HEK293T (cell line): Measurements from ENCODE around the gene EWSR1.

Experiments
- CTCF ChIA-PET: fragments of 350-600 bp; formaldehyde crosslinking; extraction: SDS; loops from one replicate; lab custom pipeline; 2021; ENCODE audit warnings: antibody characterized with exemption, inconsistent platforms; lab: Yijun Ruan, JAX
- POLR2A ChIA-PET: fragments of 350-600 bp; formaldehyde crosslinking; extraction: SDS; loops from one replicate; lab custom pipeline; 2020; ENCODE audit warnings: antibody characterized with exemption, inconsistent platforms; lab: Yijun Ruan, JAX
- DNase-seq: peaks from one replicate; pipeline ENCODE4 v3.0.0; 2012; ENCODE audit warnings: mixed read lengths; ENCODE audit errors: extremely low spot score
- ARNT ChIP-seq: fragments of 450-650 bp; IDR thresholded peaks from 2 replicates; pipeline ENCODE4 v1.6.1; 2017; ENCODE audit warnings: mild to moderate bottlenecking
- BHLHE40 ChIP-seq: fragments of 450-650 bp; IDR thresholded peaks from 2 replicates; pipeline ENCODE4 v1.6.1; 2016; ENCODE audit warnings: mild to moderate bottlenecking, moderate library complexity, borderline replicate concordance
- CTBP1 ChIP-seq: fragments of 450-650 bp; IDR thresholded peaks from 2 replicates; pipeline ENCODE4 v1.6.1; 2016; ENCODE audit warnings: borderline replicate concordance
- ELF4 ChIP-seq: fragments of 450-650 bp; IDR thresholded peaks from 2 replicates; pipeline ENCODE4 v1.6.1; 2017; ENCODE audit warnings: antibody characterized with exemption
- FOXA1 ChIP-seq: fragments of 450-650 bp; IDR thresholded peaks from 2 replicates; pipeline ENCODE4 v1.6.1; 2016; ENCODE audit warnings: mild to moderate bottlenecking
- FOXK2 ChIP-seq: fragments of 450-650 bp; IDR thresholded peaks from 2 replicates; pipeline ENCODE4 v1.6.1; 2016; ENCODE audit warnings: mild to moderate bottlenecking
- FOXM1 ChIP-seq: fragments of 450-650 bp; IDR thresholded peaks from 2 replicates; pipeline ENCODE4 v1.6.1; 2017; ENCODE audit warnings: mild to moderate bottlenecking, borderline replicate concordance
- HDGF ChIP-seq: fragments of 450-650 bp; IDR thresholded peaks from 2 replicates; pipeline ENCODE4 v1.6.1; 2017; ENCODE audit warnings: antibody characterized with exemption, borderline replicate concordance
- L3MBTL2 ChIP-seq: fragments of 450-650 bp; conservative IDR thresholded peaks from 2 replicates; pipeline ENCODE4 v1.6.1; 2016; ENCODE audit warnings: mild to moderate bottlenecking
- LEF1 ChIP-seq: fragments of 450-650 bp; IDR thresholded peaks from 2 replicates; pipeline ENCODE4 v1.6.1; 2017; ENCODE audit warnings: mild to moderate bottlenecking, borderline replicate concordance
- NFRKB ChIP-seq: fragments of 450-650 bp; IDR thresholded peaks from 2 replicates; pipeline ENCODE4 v1.6.1; 2016; ENCODE audit warnings: mild to moderate bottlenecking, moderate library complexity
- SP1 ChIP-seq: fragments of 450-650 bp; IDR thresholded peaks from 2 replicates; pipeline ENCODE4 v1.6.1; 2017
- SUZ12 ChIP-seq: fragments of 450-650 bp; IDR thresholded peaks from 2 replicates; pipeline ENCODE4 v1.6.1; 2016; ENCODE audit warnings: mild to moderate bottlenecking
- TARDBP ChIP-seq: fragments of 450-650 bp; IDR thresholded peaks from 2 replicates; pipeline ENCODE4 v1.6.1; 2016
- ZNF384 ChIP-seq: fragments of 450-650 bp; IDR thresholded peaks from 2 replicates; pipeline ENCODE4 v1.6.1; 2016
- TF ChIP-seq, protein P1 (sequence below): fragments of 450-650 bp; IDR thresholded peaks from 2 replicates; pipeline ENCODE4 v1.6.1; 2016

EWSR1 gene

GRCh38 chr22:29251265-29251664 lies 16.8 kb upstream of the EWSR1 start:
- DNase-seq: no peak
- TF ChIP-seq FOXA1: no peak
- ChIA-PET POLR2A (no interaction called here), CTCF (no interaction called here)

DNA sequence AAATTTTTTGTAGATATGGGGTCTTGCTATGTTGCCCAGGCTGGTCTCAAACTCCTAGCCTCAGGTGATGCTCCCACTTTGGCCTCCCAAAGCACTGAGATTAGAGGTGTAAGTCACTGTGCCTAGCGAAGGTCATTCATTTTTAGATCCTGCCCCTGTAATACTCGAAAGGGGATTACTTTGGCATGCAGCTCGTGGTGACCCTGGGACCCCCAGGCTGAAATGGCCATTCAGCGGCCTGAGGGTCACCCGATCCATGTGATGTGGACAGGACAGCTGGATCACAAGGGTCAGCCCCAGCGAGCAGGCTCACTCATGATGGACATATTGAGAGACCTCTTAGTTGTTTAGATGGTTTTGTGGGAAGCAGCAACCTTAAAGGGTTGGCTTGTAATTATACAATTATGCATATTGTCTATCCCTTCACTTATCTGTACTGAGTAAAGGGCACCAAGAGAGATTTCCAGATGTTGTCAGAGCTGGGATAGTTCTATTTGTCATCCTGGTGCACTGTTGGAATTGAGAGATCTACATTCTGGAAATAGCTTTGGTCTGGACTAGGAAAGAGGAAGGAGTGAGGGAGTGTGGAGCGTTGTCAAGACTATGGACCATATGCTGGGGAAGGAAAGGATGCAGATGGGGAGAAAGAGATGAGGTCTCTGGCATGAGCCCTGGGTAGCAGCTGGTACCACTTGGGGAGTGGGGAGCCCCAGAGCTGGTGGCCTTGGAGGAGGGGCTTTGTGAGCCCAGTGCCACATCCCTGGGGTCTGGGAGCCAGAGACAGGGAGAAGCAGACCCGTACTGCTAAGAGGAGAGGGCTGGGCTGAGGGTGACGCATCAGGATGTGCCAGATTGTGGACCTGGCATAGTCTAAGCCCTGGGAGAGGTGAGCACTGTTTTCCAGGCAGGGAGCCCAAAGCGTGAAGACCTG lies 15.8 kb upstream of the EWSR1 start:
- ChIA-PET CTCF (no interaction called here), POLR2A (no interaction called here)
- peak; percentile 8 for DNase-seq
- TF ChIP-seq CTBP1: no peak

DNA sequence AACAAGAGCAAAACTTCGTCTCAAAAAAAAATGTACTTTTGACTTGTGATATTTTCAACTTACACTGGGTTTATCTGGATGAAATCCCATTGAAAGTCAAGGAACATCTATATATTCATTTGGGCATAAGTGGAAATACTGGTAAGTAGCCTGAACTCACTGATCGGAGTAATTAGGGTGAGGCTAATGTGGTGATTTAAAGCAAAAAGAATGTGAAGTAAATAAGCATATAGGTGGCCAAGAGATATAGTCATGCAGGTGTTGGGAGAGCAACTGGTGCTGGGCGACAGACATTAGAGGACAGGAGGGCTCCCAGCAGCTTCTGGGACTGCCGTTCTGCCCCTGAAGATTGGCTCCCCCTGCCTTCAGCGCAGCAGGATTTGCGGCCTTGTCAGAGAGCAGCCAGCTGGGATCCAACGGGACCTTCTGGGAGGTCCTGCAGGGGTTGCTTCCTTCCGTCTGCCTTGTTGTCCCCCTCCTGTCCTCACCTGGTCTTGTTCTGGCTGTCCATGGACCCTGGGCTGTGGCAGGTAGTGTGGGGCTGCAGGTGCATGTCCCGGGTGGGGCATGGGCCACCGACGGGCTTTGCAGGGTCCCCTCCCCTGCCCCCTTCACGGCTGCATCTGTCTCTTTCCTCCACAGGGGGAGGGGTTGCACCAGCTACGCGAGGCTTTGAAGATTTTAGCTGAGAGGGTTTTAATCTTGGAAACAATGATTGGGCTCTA lies 14.3 kb upstream of the EWSR1 start:
- peak; percentile 12 for DNase-seq
- ChIA-PET CTCF (interaction anchor here (1.3 kb wide), 1 partner anchor 8 kb away, joined by 7 read pairs; no protein-coding TSS in a partner anchor), POLR2A (no interaction called here)
- TF ChIP-seq HDGF (no peak), FOXM1 (no peak), NFRKB (no peak), LEF1 (no peak), ZNF384 (no peak), FOXK2 (no peak), ELF4 (no peak)

DNA sequence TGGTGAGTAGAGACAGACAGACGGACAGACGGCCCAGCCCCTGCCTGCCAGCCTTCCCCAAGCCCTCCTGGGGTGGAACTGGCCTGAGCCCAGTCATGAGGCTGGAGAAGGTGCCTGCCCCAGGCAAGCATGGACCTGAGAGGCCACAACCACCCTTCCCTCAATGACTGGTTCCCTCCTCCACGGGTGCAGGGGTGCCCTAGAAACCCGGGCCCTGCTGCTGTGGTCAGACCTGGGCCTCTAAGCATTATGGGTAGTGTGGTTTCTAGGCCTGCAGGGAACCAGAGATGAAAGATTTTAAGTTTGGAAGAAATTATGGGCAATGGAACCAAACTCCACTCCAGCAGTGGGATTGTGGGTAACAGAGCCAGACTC lies 13.8 kb upstream of the EWSR1 start:
- ChIA-PET CTCF (interaction anchor here (1.3 kb wide), 1 partner anchor 9 kb away, joined by 7 read pairs; no protein-coding TSS in a partner anchor), POLR2A (no interaction called here)
- TF ChIP-seq FOXM1: no peak
- TF ChIP-seq SP1: no peak
- no peak for TF ChIP-seq ZNF384
- TF ChIP-seq LEF1: no peak
- TF ChIP-seq HDGF: no peak
- no peak for TF ChIP-seq FOXK2

DNA sequence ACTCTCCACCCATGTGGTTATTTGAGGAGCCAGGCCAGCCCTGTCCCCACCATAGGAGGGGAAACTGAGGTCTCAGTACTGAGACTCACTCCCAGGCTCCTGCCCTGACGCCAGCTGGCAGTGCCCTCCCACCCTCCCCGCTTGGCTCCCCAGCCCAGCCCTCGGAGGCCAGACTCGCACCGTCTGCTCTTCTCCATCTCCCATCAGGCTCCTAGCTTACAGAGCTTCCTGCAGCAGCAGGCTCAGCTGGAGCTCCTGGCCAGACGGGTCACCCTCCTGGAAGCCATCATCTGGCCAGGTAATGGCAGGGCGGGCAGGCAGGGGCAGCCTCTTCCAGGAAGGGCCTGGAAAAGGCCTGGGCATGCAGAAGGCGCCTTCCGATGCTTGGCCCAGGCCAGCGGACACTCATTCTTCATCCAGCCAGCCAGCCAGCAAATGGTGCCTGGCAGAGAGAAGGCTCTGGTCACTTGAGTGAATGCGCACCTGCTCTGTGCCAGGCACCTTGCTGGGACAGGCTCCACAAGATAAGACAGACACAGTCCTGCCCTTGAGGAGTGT lies 12.9 kb upstream of the EWSR1 start:
- CTCF ChIA-PET: interaction anchor here (1.3 kb wide), 1 partner anchor 9 kb away, joined by 7 read pairs; no protein-coding TSS in a partner anchor
- no peak for DNase-seq
- POLR2A ChIA-PET: no interaction called here
- TF ChIP-seq SP1 (no peak), ELF4 (no peak), FOXK2 (no peak), BHLHE40 (no peak), FOXM1 (no peak), L3MBTL2 (no peak), ZNF384 (no peak), SUZ12 (no peak), FOXA1 (no peak), ARNT (no peak), TARDBP (no peak), LEF1 (no peak), HDGF (no peak), CTBP1 (no peak), NFRKB (no peak)
- TF ChIP-seq, protein P1, sequence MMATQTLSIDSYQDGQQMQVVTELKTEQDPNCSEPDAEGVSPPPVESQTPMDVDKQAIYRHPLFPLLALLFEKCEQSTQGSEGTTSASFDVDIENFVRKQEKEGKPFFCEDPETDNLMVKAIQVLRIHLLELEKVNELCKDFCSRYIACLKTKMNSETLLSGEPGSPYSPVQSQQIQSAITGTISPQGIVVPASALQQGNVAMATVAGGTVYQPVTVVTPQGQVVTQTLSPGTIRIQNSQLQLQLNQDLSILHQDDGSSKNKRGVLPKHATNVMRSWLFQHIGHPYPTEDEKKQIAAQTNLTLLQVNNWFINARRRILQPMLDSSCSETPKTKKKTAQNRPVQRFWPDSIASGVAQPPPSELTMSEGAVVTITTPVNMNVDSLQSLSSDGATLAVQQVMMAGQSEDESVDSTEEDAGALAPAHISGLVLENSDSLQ: no peak

More for the DNA sequence above, 13.8 kb upstream of the EWSR1 start:
- peak; percentile 6 for DNase-seq

DNA sequence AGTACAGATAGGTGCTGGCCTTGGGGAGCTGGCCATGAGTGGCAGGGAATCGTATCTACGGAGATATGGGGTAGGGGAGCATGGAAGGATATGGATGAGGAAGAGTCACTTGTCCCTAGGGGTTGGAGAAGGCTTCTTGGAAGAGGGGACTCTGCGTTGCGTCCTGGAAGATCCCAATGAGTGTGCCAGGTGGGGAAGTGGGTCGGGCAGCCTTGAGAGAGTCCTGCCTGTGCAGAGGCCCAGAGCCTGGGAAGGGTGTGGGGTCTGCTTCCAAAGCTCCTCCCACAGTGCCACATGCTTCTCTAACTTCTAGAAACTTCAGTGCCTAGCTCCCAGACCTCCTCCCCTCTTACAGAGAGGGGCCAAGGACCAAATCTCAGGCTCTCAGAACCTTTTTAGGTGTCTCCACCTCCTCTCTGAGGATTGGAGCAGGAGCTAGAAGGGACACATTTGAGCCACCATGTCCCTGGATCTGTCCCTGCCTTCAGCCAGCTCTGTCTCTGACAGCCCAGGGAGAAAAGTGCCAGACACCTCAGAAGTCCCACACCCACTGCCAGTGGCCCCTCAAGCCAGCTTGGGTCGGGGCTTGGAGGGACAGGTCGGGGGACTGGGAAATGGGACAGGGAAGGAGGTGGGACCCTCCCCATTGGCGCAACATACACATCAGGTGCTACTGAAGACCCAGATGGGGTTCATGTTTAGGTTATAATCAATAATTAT lies 11.3 kb upstream of the EWSR1 start:
- DNase-seq: no peak
- CTCF ChIA-PET: interaction anchor here (1.2 kb wide), 1 partner anchor 11 kb away, joined by 4 read pairs; no protein-coding TSS in a partner anchor

More for the DNA sequence above, 11.3 kb upstream of the EWSR1 start:
- POLR2A ChIA-PET: interaction anchor here (0.8 kb wide), 1 partner anchor 12 kb away, joined by 3 read pairs; the partner anchor contains the start of gene EWSR1
- TF ChIP-seq ZNF384 (no peak), LEF1 (no peak), ELF4 (no peak), TARDBP (no peak), BHLHE40 (no peak), HDGF (no peak), SP1 (no peak), NFRKB (no peak), FOXK2 (no peak), L3MBTL2 (no peak)
